KMS-11 (cell line): Measurements from ENCODE around the gene RAB17.

Experiments used
- H2AFZ ChIP-seq: fragments of 200-600 bp; sonication (generic); 2 replicates; pipeline ENCODE4 v1.6.1; 2016; ENCODE audit warnings: antibody characterized with exemption, mixed run types, low read depth
- H3K27ac ChIP-seq: fragments of 200-600 bp; sonication (generic); 2 replicates; pipeline ENCODE4 v1.6.1; 2016; ENCODE audit warnings: mild to moderate bottlenecking, mixed run types
- H3K27me3 ChIP-seq: fragments of 200-600 bp; sonication (generic); 2 replicates; pipeline ENCODE4 v1.6.1; 2017; ENCODE audit warnings: mild to moderate bottlenecking, low read depth, mixed run types, moderate library complexity; ENCODE audit not compliant: insufficient read depth
- H3K36me3 ChIP-seq: fragments of 200-600 bp; sonication (generic); 2 replicates; pipeline ENCODE4 v1.6.1; 2017; ENCODE audit warnings: mild to moderate bottlenecking, mixed run types; ENCODE audit not compliant: insufficient read depth
- H3K4me1 ChIP-seq: fragments of 200-600 bp; sonication (generic); 2 replicates; pipeline ENCODE4 v1.6.1; 2016; ENCODE audit warnings: mild to moderate bottlenecking, low read depth, mixed run types; ENCODE audit not compliant: poor library complexity, severe bottlenecking
- H3K4me2 ChIP-seq: fragments of 200-600 bp; sonication (generic); 2 replicates; pipeline ENCODE4 v1.7.0; 2016; ENCODE audit warnings: mild to moderate bottlenecking, mixed run types
- H3K4me3 ChIP-seq: fragments of 200-600 bp; sonication (generic); IDR thresholded peaks from 2 replicates; pipeline ENCODE4 v1.6.1; 2017; ENCODE audit warnings: low read depth, low read length, mixed read lengths; ENCODE audit not compliant: insufficient read depth
- H3K79me2 ChIP-seq: fragments of 200-600 bp; sonication (generic); 2 replicates; pipeline ENCODE4 v1.6.1; 2016; ENCODE audit warnings: low read depth, mixed run types; ENCODE audit not compliant: insufficient read depth
- H3K9ac ChIP-seq: fragments of 200-600 bp; sonication (generic); 2 replicates; pipeline ENCODE4 v1.6.1; 2016; ENCODE audit warnings: mild to moderate bottlenecking, mixed run types
- H4K20me1 ChIP-seq: fragments of 200-600 bp; sonication (generic); 2 replicates; pipeline ENCODE4 v1.6.1; 2016; ENCODE audit warnings: mild to moderate bottlenecking, mixed run types; ENCODE audit not compliant: insufficient read depth
- CTCF ChIP-seq: fragments of 200-600 bp; sonication (generic); conservative IDR thresholded peaks from 2 replicates; pipeline ENCODE4 v1.6.1; 2017; ENCODE audit warnings: low read depth, mild to moderate bottlenecking, antibody characterized with exemption, low read length, moderate library complexity, mixed read lengths

RAB17 gene

GRCh38 chr2:237575869-237576862 lies 14.4 kb downstream of the RAB17 start:
- H3K79me2 ChIP-seq = no peaks in the 10 kb centered on the region
- H3K9ac ChIP-seq = no peak overlapping the region

GRCh38 chr2:237574894-237575868 lies 15.4 kb downstream of the RAB17 start:
- Histone ChIP-seq H3K9ac (no peak overlapping the region), H3K4me2 (no peak overlapping the region), H3K36me3 (no peaks in the 10 kb centered on the region)

More at GRCh38 chr2:237575869-237576862, 14.4 kb downstream of the RAB17 start:
- Histone ChIP-seq H2AFZ (no peak overlapping the region), H3K27ac (no peak overlapping the region), H3K4me1 (peaks cover 6% of the 10 kb centered on the region), H3K36me3 (no peaks in the 10 kb centered on the region), H3K27me3 (no peaks in the 10 kb centered on the region), H3K4me3 (no peak overlapping the region), H3K4me2 (no peak overlapping the region), H4K20me1 (no peaks in the 10 kb centered on the region)
- TF ChIP-seq CTCF = no peak

GRCh38 chr2:237574467-237574866 lies 16.1 kb downstream of the RAB17 start:
- Histone ChIP-seq H3K4me2 (no peak overlapping the region), H3K4me1 (peaks cover 6% of the 10 kb centered on the region), H4K20me1 (no peaks in the 10 kb centered on the region), H3K9ac (no peak overlapping the region), H3K27ac (no peak overlapping the region), H3K79me2 (no peaks in the 10 kb centered on the region), H3K4me3 (no peak overlapping the region), H3K27me3 (no peaks in the 10 kb centered on the region), H2AFZ (no peak overlapping the region), H3K36me3 (no peaks in the 10 kb centered on the region)
- no peak for TF ChIP-seq CTCF

More at GRCh38 chr2:237574894-237575868, 15.4 kb downstream of the RAB17 start:
- Histone ChIP-seq H3K4me3 (no peak overlapping the region), H2AFZ (no peak overlapping the region), H3K4me1 (peaks cover 6% of the 10 kb centered on the region), H4K20me1 (no peaks in the 10 kb centered on the region), H3K27me3 (no peaks in the 10 kb centered on the region), H3K79me2 (no peaks in the 10 kb centered on the region), H3K27ac (no peak overlapping the region)
- no peak for TF ChIP-seq CTCF

DNA sequence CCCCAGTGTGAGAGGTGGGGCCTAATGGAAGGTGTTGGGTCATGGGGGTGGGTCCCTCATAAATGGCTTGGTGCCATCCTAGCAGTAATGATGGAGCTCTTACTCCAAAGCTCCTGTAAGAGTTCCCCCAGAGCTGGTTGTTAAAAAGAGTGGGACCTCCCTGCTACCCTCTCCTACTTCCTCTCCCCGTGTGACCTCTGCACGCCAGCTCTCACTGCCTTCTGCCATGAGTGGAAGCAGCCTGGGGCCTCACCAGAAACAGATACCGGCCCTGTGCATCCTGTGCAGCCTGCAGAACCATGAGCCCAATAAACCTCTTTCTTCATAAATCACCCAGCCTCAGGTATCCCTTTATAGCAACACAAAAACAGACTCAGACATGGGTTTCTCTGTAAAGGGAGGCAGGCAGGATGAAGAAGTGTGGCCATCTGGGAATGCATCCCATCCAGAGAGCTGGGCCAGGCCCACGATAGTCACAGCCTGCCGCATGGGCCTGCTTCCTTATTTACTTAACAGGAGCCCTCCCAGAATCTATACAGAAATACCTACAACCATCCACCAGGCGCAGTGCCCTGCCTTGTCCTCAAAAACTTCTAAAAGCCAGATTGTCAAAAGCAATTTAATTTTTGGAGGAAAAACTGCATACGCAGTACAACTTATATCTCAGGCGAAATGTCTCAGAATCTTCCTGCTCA lies 16.7 kb downstream of the RAB17 start:
- Histone ChIP-seq H3K4me1 (peaks cover 6% of the 10 kb centered on the region), H3K9ac (no peak overlapping the region), H3K27ac (no peak overlapping the region), H3K4me2 (no peak overlapping the region), H3K4me3 (no peak overlapping the region), H2AFZ (no peak overlapping the region), H3K36me3 (no peaks in the 10 kb centered on the region), H4K20me1 (no peaks in the 10 kb centered on the region), H3K79me2 (no peaks in the 10 kb centered on the region), H3K27me3 (no peaks in the 10 kb centered on the region)
- no peak for TF ChIP-seq CTCF
